GM19324 (cell line): ENCODE data around the gene CACNA1B.
"Not testable (repeated sequence)": the region's sequence is repeated elsewhere in the genome, so short reads cannot be mapped to it uniquely, and the experiment has no call there.

Experiments used
- ATAC-seq: cut with Tn5 transposase; IDR thresholded peaks from one replicate; pipeline ENCODE4 v1.9.1; 2021; ENCODE audit warnings: mild to moderate bottlenecking, moderate library complexity; ENCODE audit not compliant: unreplicated experiment, low FRiP score

CACNA1B gene

GRCh38 chr9:137884547-137884946 lies 7.0 kb downstream of the CACNA1B start:
- not testable (repeated sequence) for ATAC-seq

GRCh38 chr9:137885121-137885520 lies 7.5 kb downstream of the CACNA1B start:
- not testable (repeated sequence) for ATAC-seq

GRCh38 chr9:137888621-137889020 lies 11.0 kb downstream of the CACNA1B start:
- not testable (repeated sequence) for ATAC-seq

GRCh38 chr9:137889966-137890365 lies 12.4 kb downstream of the CACNA1B start:
- ATAC-seq: not testable (repeated sequence)

GRCh38 chr9:137890768-137891587 lies 13.4 kb downstream of the CACNA1B start:
- not testable (repeated sequence) for ATAC-seq

GRCh38 chr9:137891588-137892423 lies 14.2 kb downstream of the CACNA1B start:
- ATAC-seq: no peak

- no peak for ATAC-seq
These were observed 15.0 kb downstream of the CACNA1B start for GRCh38 chr9:137892424-137893191.

GRCh38 chr9:137893670-137894069 lies 16.1 kb downstream of the CACNA1B start:
- no peak for ATAC-seq

- no peak for ATAC-seq
These were observed 22.2 kb downstream of the CACNA1B start for GRCh38 chr9:137899551-137900360.

- no peak for ATAC-seq
These were observed 23.2 kb downstream of the CACNA1B start for GRCh38 chr9:137900584-137901310.

- no peak for ATAC-seq
These were observed 25.1 kb downstream of the CACNA1B start for GRCh38 chr9:137902646-137903045.

GRCh38 chr9:137905740-137906139 lies 28.2 kb downstream of the CACNA1B start:
- ATAC-seq: no peak

GRCh38 chr9:137907776-137908175 lies 30.2 kb downstream of the CACNA1B start:
- ATAC-seq: no peak

- no peak for ATAC-seq
These were observed 35.1 kb downstream of the CACNA1B start for GRCh38 chr9:137912671-137913070.

- ATAC-seq: no peak
These were observed 35.5 kb downstream of the CACNA1B start for GRCh38 chr9:137913132-137913531.

- ATAC-seq: no peak
These were observed 36.5 kb downstream of the CACNA1B start for GRCh38 chr9:137913771-137914767.

- ATAC-seq: no peak
These were observed 39.0 kb downstream of the CACNA1B start for GRCh38 chr9:137916540-137916939.

GRCh38 chr9:137917116-137917515 lies 39.5 kb downstream of the CACNA1B start:
- ATAC-seq: no peak
